Measurements from ENCODE around the gene NGRN.

DNA sequence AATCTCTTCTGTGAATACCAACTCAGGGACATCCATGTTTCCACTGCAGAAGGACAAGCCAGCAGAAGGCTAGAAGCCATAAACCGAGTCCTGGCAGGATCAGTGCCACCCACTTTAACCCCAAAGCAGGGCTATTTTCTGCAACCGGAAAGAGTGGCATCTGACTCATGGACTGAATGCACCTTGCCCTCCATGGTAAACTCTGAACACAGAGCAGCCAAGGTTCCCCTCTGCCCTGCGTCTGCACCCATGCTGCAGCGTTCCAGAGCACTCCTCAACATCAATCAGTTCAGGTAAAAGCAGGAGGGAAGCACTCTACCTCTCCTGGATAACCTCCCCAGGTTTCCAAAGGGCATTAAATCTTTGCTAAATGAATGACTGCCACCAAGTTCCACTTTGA is 801 bp upstream of the NGRN start:
- TF ChIP-seq, protein P1, sequence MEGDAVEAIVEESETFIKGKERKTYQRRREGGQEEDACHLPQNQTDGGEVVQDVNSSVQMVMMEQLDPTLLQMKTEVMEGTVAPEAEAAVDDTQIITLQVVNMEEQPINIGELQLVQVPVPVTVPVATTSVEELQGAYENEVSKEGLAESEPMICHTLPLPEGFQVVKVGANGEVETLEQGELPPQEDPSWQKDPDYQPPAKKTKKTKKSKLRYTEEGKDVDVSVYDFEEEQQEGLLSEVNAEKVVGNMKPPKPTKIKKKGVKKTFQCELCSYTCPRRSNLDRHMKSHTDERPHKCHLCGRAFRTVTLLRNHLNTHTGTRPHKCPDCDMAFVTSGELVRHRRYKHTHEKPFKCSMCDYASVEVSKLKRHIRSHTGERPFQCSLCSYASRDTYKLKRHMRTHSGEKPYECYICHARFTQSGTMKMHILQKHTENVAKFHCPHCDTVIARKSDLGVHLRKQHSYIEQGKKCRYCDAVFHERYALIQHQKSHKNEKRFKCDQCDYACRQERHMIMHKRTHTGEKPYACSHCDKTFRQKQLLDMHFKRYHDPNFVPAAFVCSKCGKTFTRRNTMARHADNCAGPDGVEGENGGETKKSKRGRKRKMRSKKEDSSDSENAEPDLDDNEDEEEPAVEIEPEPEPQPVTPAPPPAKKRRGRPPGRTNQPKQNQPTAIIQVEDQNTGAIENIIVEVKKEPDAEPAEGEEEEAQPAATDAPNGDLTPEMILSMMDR (IDR thresholded peaks at IDR 0.05): no peak
- no peak for TF ChIP-seq EZH2 (IDR thresholded peaks at IDR 0.05; ENCODE audit: borderline replicate concordance, insufficient read depth, low read depth, low read length, poor library complexity, severe bottlenecking)
